Keratinocyte (primary cell): Measurements from ENCODE around the gene PALMD.

Experiments used
- EZH2 ChIP-seq: IDR thresholded peaks from one replicate; pipeline ENCODE4 v1.6.1; 2012; ENCODE audit warnings: inconsistent platforms, mild to moderate bottlenecking, low read length, moderate library complexity
- TF ChIP-seq, protein P1 (sequence below), 3 experiments: IDR thresholded peaks in 1 of 3; conservative IDR thresholded peaks in 1 of 3; optimal IDR thresholded peaks in 1 of 3; 2 replicates in 2 of 3; 3 replicates in 1 of 3; pipeline versions ENCODE3 to v1.5.1; 2011; ENCODE audit warnings: low read length in 3 of 3, mild to moderate bottlenecking in 3 of 3, moderate library complexity in 2 of 3, control low read depth in 1 of 3, inconsistent platforms in 1 of 3; ENCODE audit not compliant: insufficient read depth in 2 of 3; ENCODE audit errors: extremely low read depth in 1 of 3

- TF ChIP-seq, protein P1, sequence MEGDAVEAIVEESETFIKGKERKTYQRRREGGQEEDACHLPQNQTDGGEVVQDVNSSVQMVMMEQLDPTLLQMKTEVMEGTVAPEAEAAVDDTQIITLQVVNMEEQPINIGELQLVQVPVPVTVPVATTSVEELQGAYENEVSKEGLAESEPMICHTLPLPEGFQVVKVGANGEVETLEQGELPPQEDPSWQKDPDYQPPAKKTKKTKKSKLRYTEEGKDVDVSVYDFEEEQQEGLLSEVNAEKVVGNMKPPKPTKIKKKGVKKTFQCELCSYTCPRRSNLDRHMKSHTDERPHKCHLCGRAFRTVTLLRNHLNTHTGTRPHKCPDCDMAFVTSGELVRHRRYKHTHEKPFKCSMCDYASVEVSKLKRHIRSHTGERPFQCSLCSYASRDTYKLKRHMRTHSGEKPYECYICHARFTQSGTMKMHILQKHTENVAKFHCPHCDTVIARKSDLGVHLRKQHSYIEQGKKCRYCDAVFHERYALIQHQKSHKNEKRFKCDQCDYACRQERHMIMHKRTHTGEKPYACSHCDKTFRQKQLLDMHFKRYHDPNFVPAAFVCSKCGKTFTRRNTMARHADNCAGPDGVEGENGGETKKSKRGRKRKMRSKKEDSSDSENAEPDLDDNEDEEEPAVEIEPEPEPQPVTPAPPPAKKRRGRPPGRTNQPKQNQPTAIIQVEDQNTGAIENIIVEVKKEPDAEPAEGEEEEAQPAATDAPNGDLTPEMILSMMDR (optimal IDR thresholded peaks at IDR 0.05 in 1 of 3, IDR thresholded peaks at IDR 0.05 in 1 of 3, conservative IDR thresholded peaks at IDR 0.05 in 1 of 3; ENCODE audit: extremely low read depth in 1 of 3, insufficient read depth in 2 of 3, low read length in 3 of 3): no peak
- TF ChIP-seq EZH2: no peak
These were observed 42.0 kb upstream of the PALMD start for GRCh38 chr1:99603699-99604560.
